Astrocyte of the cerebellum (primary cell): ENCODE measurements around the gene TYSND1.
A peak's percentile ranks its signal among the peaks of the same experiment; 100 is the strongest.

Experiments
- DNase-seq: peaks from one replicate; pipeline ENCODE4 v3.0.0-alpha.2; 2011; ENCODE audit warnings: low read depth
- H3K4me3 ChIP-seq: 2 replicates; pipeline ENCODE4 v1.5.1; 2011; ENCODE audit warnings: mild to moderate bottlenecking, low read depth, low read length, moderate library complexity
- CTCF ChIP-seq: IDR thresholded peaks from 2 replicates; pipeline ENCODE4 v1.5.1; 2012; ENCODE audit warnings: low read length, low read depth, moderate library complexity, mild to moderate bottlenecking; ENCODE audit errors: missing control alignments
- in situ Hi-C: cut with HindIII; loops from 2 replicates; pipeline ENCODE4 v1.10.0; 2017; ENCODE audit warnings: low sequenced_read_pairs

Gene TYSND1

GRCh38 chr10:70176441-70176840, 29.9 kb upstream of the TYSND1 start:
- no peak for TF ChIP-seq CTCF
- in situ Hi-C loops: no loop called here
- DNase-seq: no peak
- H3K4me3 ChIP-seq: no peak overlapping the region

- DNase-seq: no peak
Measured at GRCh38 chr10:70175516-70175915, 29.0 kb upstream of the TYSND1 start.

GRCh38 chr10:70174058-70174741, 27.7 kb upstream of the TYSND1 start:
- in situ Hi-C loops: no loop called here
- DNase-seq: no peak
- TF ChIP-seq CTCF: no peak
- H3K4me3 ChIP-seq: no peak overlapping the region

More at GRCh38 chr10:70175516-70175915, 29.0 kb upstream of the TYSND1 start:
- in situ Hi-C loops: no loop called here
- H3K4me3 ChIP-seq: no peak overlapping the region
- no peak for TF ChIP-seq CTCF

GRCh38 chr10:70169649-70170364, 23.3 kb upstream of the TYSND1 start:
- TF ChIP-seq CTCF: no peak
- in situ Hi-C loops: no loop called here
- H3K4me3 ChIP-seq: peak overlapping the region; percentile 98
- no peak for DNase-seq

GRCh38 chr10:70169011-70169410, 22.5 kb upstream of the TYSND1 start:
- in situ Hi-C loops: no loop called here
- no peak for TF ChIP-seq CTCF
- no peak for DNase-seq
- peak overlapping the region; percentile 98 for H3K4me3 ChIP-seq

- TF ChIP-seq CTCF: no peak
- in situ Hi-C loops: no loop called here
- DNase-seq: no peak
- H3K4me3 ChIP-seq: no peak overlapping the region
Measured at GRCh38 chr10:70167246-70167645, 20.7 kb upstream of the TYSND1 start.
